HG02852 (cell line): ENCODE data around the gene HINT2.

Experiments
- ATAC-seq: cut with Tn5 transposase; IDR thresholded peaks from one replicate; pipeline ENCODE4 v1.9.1; 2021; ENCODE audit warnings: mild to moderate bottlenecking, moderate library complexity; ENCODE audit not compliant: unreplicated experiment

The HINT2 gene

DNA sequence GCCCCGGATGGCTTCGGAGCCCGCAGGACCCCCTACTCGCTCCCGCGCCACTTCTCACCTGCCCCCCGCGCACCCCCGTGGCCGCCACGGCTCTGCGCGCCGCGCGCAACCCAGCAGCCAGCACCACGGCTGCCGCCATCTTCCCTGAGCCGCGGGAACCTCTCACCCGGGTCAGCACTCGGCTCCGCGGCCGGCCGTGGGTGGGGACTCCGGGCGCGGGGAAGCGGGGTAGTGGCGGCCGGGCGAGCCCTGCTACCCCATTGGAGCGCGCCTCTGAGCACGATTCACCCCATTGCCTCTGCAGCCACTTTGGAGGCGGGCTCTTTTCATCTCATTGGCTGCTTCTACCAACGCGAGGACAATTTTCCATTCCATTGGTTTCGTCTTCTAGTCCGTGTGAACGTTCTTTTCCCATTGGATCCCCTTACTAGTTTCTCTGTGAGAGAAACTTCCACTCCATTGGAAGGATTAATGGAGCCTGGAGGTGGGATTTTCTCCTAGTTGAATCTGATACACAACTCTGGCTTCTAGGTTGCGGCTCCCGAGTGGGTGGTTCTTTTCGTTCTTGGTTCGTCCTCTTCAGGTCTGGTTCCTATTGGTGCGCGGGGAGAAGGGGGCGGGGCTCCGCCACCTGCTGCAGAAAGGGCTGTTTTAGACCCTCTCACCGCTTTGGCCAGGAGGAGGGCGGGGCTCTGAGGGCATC lies at the start of gene HINT2:
TSS of gene HINT2 (minus strand) at position 202 of the 703 bp plus-strand sequence. CDS start at position 139, 63 bp downstream.
- ATAC-seq: peak; percentile 72

DNA sequence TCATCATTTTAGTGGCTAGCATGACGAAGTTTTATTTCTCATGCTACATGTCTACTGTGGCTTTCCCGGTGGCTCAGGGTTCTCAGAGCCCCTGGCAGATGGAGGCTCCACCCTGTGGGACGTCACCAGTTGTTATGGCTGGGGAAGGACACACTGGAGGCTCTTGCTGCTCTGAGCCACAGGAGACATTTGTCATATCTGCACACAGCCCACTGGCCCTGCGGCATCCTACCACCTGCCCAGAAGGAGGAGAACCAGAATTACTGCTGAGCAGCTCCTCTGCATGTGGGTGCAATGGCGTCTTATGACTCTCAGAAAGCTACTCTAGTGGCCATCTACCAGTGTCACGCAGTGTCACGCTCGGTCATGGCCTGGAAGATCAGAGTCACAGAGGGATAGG lies 48.7 kb upstream of the HINT2 start:
- no peak for ATAC-seq

DNA sequence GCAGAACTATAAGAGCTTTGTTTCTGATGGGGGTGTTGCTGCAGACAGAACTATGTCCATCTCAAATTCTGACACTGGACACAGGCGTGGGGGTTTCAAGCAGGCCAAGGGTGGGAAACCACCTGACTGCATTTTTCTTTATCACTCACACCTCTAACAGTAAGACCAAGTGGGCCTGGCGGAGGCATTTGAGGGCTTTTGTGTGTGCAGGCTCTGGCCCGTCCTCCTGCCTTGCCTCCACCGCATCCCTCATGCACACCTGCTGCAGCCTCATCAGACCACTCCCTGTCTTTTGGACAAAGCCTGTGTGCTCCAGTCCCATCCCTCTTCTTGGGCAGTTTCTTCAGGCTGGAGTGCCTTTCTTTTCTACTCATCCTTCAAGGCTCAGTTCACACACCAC lies 47.5 kb upstream of the HINT2 start:
- no peak for ATAC-seq

DNA sequence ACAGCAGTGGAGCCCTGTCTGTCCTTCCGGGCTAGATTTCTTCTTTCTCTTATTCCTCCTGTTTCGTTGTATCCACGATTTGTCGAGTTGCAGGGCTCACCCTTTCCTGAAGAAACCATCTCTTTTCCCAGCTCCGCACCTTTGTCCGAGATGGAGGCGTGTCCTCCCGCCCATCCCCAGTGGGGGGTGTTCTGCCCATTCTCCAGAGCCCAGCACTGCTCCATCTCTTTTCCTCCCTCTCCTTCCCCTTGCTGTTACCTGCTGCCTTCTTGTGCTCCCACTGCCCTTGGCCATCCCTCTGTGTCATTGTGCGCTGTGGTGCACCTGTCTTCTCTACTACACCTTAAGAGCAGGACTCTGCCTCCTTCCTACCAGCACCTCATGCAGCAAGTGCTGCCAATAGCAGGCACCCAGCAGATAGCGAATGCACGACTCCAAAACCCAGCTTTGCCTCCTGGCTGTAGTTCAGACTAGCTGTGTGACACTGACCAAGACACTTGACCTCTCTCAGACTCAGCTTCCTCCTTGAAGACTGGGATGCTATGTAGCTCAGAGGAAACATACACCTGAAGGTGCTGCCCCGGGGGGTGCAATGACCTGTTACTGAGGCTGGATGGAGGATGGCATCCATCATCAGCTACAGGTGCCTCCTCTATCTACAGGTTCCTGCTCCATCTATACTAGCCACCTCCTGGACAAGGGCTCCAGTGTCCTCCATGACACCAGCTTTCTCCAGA lies 46.5 kb upstream of the HINT2 start:
- ATAC-seq: no peak

DNA sequence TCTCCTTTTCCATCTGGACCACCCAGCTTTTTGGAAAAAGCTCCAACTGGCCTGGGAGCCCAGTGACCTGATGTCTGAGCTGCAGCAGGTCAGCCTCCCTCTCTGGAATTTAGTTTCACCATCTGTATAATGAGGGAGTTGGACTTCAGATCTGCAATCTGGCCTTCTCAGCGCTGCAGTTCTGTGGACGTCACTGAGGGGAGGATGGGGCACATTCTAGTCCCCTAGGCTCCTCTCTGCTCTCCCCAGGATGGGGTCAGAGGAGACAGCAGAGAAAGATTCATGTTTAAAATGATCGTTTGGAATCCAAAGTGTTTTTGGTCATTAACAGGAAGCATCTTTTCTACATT lies 45.1 kb upstream of the HINT2 start:
- ATAC-seq: no peak

DNA sequence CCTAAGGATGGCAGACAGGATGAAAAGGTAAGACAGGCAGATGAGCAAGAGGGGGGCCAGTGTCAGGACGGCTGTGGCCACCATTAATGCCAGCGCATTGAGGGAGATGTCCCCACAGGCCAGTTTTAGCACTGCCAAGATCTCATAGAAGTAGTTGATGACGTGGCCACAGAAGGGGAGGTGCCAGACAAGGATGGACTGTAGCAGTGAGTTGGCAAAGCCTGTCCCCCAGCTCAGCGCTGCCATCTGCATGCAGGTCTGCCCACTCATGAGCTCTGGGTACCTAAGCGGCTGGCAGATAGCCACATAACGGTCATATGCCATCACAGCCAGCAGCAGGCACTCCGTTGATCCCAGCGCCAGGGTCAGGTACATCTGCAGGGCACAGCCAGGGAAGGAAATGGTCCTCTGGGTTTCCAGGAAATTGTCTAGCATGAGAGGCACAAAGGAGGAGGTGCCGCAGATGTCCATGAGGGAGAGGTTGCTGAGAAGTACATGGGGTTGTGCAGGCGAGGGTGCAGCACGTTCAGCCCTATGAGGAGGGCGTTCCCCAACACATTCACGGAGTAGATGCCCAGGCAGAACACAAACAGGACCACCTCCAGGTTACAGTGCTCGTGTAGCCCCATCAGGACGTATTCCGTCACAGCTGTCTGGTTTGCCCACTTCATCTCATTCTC lies 44.6 kb upstream of the HINT2 start:
- no peak for ATAC-seq

DNA sequence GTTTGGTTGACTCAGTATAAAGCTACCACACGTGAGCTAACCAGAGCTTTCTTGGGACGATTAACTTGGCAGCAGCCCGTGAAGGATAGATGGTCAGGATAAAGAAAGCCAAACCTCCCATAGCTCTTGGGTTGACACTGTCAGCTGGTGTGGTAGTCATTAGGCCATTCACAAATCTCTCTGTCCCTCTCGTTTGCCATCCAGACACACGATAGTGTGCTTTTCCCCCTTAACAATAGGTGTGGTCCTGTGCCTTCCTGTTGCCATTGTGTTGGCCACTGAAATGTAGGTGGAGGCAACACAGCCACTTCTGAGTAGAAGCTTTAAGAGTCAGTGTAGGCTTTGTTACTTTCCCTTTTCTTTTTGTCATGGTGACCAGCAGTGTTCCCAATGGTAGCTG lies 43.6 kb upstream of the HINT2 start:
- no peak for ATAC-seq

DNA sequence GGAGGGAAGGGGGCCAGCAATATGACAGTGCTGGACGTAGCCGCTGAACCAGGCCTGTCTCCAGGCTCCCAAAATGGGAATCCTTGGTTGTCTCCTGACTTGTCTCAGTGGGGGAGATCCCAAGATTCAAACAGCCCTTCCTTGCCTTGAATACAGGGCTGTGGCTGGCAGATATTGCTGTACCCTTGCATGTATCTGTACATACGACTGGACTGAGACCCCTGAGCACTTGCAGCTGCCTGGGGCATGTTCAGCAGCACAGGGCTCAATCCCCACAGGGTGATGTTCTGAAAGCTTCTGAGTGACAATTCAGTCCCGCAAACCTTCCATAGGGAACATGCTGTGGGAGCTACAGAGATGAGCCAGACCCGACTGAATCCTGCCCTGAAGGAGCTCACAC lies 42.0 kb upstream of the HINT2 start:
- ATAC-seq: no peak

DNA sequence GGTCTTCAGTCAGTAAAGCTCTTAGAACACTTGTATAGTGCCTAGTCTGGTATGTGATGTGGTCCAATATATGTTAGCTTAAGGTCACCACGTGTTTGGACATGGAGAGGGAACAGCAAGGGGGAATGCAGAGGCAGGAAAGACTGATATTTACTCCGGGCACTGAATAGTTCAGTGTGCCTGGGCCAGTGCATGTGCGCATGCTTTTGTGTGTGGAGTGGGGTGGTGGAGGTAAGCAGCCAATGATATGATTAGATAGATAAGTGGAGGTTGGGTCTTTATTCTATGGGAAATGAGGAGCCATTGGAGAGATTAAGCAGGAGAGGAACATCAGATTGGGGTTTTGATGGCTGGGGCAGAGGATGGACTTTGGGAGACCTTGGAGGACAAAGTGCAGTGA lies 41.4 kb upstream of the HINT2 start:
- ATAC-seq: no peak

DNA sequence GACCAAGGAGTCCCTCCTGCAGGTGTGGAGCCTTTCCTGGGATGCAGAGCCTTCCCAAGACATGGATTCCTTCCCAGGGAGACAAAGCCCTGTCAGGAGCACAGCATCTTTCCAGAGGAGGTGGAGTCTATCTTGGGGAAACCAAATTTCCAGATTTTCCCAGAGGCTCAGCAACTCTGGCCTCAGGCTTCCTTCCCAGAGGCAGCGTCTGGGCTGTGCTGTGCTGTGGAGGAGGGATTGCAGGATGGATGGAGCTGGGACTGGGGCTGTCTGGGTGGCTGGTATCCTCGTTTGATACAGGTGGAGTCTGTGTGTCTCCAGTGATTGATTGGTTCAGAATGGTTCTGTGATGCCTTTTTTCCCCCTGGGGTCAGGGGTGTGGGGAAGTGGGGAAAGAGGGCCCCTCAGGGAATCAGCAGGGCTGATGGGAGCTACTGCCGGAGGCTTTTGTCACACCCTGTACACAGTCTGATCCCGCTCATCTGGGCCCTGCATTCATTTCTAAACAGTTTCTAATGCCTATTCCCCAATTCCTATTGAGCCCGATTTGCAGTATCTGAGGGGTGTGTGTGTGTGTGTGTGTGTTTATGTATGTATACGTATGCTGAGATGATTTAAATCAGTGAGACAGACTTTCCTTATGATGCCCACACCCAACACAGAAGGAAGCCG lies 39.4 kb upstream of the HINT2 start:
- no peak for ATAC-seq

DNA sequence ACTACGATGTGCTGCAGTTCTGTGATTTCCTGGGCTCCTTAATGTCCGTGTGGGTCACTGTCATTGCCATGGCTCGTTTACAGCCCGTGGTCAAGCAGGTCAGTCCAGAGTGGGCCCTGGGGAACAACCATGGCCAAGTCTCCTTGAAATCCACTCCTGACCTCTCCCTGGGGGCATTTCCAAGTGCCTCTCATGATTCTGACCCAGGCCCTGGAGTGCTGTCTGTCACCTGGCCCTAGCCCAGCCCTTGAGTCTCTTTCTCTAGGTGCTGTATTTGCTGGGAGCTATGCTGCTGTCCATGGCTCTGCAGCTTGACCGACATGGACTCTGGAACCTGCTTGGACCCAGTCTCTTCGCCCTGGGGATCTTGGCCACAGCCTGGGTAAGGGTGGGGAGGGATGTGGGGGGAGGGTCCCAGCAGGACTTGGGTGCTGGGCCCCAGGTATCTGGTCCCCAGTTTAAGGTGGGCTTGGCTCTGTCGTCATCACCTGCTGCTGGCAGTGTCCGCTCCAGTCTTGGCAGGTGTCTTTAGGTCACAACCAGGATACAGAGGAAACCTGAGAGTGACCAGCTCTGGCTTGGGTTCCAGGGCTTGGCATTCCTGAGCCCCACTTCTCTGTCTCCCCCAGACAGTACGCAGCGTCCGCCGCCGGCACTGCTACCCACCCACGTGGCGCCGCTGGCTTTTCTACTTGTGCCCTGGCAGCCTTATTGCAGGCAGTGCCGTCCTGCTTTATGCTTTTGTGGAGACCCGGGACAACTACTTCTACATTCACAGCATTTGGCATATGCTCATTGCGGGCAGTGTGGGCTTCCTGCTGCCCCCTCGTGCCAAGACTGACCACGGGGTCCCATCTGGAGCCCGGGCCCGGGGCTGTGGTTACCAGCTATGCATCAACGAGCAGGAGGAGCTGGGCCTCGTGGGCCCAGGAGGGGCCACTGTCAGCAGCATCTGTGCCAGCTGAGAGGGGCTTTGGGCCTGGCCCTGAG lies 38.3 kb upstream of the HINT2 start:
- ATAC-seq: no peak

DNA sequence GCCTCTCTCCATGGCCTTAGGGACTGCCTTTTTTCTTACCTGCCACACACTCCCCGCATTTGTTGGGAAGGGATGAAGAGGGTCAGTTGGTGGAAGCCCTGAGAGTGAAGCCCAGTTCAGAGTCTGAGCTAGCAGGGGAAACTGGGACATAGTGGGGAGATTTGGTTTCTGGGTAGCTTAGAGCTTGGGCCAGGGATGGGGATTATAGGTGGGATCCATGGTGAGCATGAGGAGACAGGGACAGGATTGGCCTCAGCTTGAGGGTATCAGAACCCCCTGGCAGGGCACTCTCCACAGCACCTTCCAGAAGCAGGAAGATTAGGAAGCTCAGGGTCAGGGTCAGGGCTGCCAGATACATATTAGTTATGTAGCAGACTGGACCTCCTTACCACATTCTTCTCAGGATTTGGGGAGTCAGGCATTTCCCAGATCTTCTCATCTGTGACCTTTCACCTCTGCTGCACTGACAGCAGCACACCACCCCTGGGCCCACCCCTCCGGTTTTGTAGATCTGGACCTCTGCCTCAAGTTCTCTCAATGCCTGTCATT lies 37.5 kb upstream of the HINT2 start:
- ATAC-seq: no peak

DNA sequence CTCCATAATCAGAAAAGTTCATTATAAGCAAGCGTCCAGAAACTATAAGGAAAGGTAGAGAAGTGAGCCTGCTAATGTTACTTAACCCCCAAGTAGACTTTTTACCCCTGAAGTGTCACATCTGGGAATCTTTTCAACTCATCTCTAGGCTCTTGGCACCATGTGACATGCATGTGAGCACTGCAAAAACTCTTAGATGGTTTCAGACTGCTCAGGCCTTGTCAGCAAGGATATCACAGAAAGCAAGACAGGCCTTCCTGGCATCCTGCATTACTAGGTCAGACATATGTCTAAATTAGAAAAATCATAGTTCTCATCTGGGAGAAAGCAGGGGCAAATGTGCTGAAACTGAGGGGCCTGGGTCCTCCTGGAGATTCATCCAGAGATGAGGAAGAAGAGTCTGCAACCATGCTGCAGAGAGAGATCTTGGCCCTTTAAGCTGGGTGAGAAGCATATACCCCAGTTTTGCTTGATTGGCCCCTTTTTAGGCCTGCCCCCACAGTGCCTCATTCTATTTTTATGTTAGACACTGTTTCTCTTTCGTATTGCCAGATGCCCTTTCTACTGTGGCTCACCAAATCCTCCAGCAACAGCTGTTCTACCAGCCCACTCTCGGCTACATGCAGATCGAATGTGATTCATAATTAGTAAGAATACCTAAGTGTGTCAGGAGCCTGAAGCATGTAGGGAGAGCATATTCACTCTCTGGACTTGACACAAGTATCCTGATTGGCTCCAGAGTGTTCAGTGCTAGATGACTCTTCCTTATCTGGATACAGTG lies 33.1 kb upstream of the HINT2 start:
- ATAC-seq: peak; percentile 89

DNA sequence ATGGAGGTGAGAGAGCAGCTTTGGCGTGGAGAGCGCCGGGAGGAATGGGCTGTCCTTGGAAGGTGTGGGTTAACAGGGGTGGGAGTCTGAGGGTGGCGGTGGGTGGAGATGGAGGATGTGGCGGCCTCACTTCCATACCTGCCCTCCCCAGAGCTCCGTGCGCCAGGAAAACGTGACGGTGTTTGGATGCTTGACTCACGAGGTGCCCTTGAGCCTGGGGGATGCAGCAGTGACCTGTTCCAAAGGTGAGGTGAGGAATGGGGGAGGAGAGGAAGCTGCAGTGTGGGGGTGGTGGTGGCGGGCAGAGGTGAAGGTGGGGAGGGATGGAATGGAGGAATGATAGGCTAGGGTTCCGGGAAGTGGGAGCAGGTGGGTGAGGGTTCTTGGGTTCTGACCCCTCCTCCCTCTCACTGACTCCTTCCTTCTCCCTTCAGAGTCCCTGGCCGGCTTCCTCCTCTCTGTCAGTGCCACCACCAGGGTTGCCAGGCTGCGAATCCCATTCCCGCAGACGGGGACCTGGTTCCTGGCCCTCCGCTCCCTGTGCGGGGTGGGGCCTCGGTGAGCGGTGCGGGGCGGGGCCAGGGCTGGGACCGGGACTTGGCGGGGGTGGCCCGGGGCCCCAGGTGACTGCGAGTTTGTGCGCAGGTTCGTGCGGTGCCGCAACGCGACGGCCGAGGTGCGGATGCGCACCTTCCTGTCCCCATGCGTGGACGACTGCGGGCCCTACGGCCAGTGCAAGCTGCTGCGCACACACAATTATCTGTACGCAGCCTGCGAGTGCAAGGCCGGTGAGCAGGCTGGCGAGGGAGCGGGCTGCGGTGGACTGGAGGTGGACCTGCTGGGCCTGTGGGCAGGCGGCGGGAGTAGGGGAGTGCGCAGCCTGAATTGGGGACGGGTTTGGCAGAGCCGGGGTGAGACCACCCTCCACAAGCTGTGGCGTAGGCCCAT lies 31.3 kb upstream of the HINT2 start:
- ATAC-seq: no peak

DNA sequence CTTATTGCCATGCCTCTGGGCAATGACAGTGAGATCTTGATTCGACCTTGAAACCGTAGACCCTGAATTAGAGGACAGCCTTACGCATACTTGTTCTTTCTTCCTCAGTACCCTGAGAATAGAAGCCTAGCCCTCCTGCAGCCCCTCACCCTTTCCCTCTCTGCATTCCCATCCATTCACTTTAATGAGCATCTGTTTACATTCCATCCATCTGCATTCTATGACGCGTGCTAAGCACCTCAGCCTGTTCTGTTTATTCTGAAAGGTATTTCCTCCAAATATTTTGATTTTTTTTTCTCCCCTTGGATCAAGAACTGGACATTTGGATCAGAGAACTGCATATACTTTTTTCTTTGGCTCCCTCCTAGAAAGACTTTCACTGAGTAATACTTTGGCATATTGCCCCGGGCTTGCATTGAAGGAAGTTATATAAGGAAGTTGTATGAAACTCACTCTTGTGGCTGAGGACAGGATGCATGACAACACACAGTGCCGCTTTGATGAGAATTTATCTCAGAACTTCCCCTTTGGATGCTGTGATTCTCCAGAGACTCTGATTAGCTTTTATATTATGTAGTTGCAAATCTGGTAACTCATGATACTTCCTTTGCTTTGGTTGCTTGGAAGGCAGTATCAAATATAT lies 29.9 kb upstream of the HINT2 start:
- ATAC-seq: no peak

DNA sequence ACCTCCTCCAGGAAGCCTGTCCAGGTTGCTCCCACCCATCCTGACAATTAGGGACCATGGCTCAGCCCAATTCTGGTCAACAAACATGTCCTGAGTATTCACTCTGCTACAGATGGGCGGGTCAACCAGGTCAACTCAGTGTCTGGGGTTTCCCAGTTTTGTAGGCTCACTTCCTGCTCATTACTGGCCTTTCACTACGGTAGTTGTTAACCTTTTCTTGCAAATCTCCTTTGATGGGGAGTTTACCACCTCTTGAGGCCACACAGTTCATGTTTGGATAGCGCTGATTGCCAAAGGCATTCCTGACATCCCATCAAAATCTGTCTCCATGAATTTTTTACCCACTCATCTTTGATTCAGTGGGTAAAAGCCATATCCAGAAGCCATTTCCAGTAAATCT lies 28.0 kb upstream of the HINT2 start:
- peak; percentile 67 for ATAC-seq

DNA sequence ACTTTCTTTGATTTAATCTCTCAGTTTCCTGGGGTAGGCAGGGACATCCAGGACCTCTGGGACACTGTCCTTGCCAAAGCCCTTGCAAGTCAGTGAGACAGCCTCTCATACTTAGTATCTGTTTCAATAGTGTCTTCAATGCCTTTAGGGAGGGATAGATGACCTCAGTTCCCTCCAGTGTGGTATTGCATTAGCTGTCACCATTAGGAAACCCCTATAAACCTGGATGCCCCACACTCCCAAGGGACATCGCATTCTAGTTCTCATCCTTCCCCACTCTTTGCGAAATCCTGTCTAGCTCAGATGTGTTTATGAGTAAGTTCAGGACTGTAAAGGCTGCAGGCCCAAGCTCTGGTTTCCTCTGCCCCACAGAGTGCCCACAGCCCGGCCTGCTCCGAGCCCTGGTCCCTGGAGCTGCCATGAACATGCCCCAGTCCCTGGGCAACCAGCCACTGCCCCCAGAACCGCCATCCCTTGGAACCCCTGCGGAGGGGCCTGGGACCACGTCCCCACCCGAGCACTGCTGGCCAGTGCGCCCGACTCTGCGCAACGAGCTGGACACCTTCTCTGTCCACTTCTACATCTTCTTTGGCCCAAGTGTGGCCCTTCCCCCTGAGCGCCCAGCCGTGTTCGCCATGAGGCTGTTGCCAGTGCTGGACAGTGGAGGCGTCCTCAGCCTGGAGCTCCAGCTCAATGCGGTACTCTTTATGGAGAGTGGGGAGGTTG lies 27.3 kb upstream of the HINT2 start:
- no peak for ATAC-seq
